Measurements from ENCODE around the gene PAX3. TPM values are rescaled to one million over a fixed set of nuclear protein-coding genes. Genes with fewer than 3 reads are reported as not detected.

PAX3 gene
- total RNA-seq, 1 donor from 2014 or later: 0.52 TPM

- Histone ChIP-seq H3K4me3 (ENCODE audit: low read length in 3 of 3) (no peak overlapping the region), H3K36me3 (ENCODE audit: control insufficient read depth in 3 of 3, insufficient read depth in 3 of 3, low read length in 3 of 3) (no peaks in the 10 kb centered on the region), H3K9ac (ENCODE audit: low read depth in 1 of 3, low read length in 3 of 3) (no peak overlapping the region), H3K27ac (ENCODE audit: low read depth, low read length) (no peak overlapping the region), H3K27me3 (ENCODE audit: control insufficient read depth in 3 of 3, insufficient read depth in 3 of 3, low read length in 3 of 3) (peaks cover 68 to 78% (median 75%) of the 10 kb centered on the region in 3 donors), H3K4me1 (ENCODE audit: control insufficient read depth in 3 of 3, insufficient read depth in 3 of 3, low read length in 3 of 3) (peaks cover 4 to 14% (median 10%) of the 10 kb centered on the region in 3 donors), H3K9me3 (ENCODE audit: control insufficient read depth in 3 of 3, low read length in 3 of 3) (no peaks in the 10 kb centered on the region)
Observed at GRCh38 chr2:222311319-222311977, 12.7 kb upstream of the PAX3 start.

- Histone ChIP-seq H3K4me1 (ENCODE audit: control insufficient read depth in 3 of 3, insufficient read depth in 3 of 3, low read length in 3 of 3) (peaks cover 7 to 20% (median 16%) of the 10 kb centered on the region in 3 donors), H3K27ac (ENCODE audit: low read depth, low read length) (no peak overlapping the region), H3K36me3 (ENCODE audit: control insufficient read depth in 3 of 3, insufficient read depth in 3 of 3, low read length in 3 of 3) (no peaks in the 10 kb centered on the region), H3K9me3 (ENCODE audit: control insufficient read depth in 3 of 3, low read length in 3 of 3) (no peaks in the 10 kb centered on the region), H3K4me3 (ENCODE audit: low read length in 3 of 3) (no peak overlapping the region), H3K9ac (ENCODE audit: low read depth in 1 of 3, low read length in 3 of 3) (no peak overlapping the region), H3K27me3 (ENCODE audit: control insufficient read depth in 3 of 3, insufficient read depth in 3 of 3, low read length in 3 of 3) (peaks cover 74 to 82% (median 75%) of the 10 kb centered on the region in 3 donors)
Observed at GRCh38 chr2:222310747-222311318, 12.0 kb upstream of the PAX3 start.

GRCh38 chr2:222309766-222310165 is 11.0 kb upstream of the PAX3 start:
- H3K27me3 ChIP-seq (ENCODE audit: control insufficient read depth in 3 of 3, insufficient read depth in 3 of 3, low read length in 3 of 3): peaks cover 81 to 88% (median 84%) of the 10 kb centered on the region in 3 donors
- H3K36me3 ChIP-seq (ENCODE audit: control insufficient read depth in 3 of 3, insufficient read depth in 3 of 3, low read length in 3 of 3): no peaks in the 10 kb centered on the region
- no peaks in the 10 kb centered on the region for H3K9me3 ChIP-seq (ENCODE audit: control insufficient read depth in 3 of 3, low read length in 3 of 3)
- no peak overlapping the region for H3K27ac ChIP-seq (ENCODE audit: low read depth, low read length)
- no peak overlapping the region for H3K4me3 ChIP-seq (ENCODE audit: low read length in 3 of 3)
- no peak overlapping the region for H3K9ac ChIP-seq (ENCODE audit: low read depth in 1 of 3, low read length in 3 of 3)
- H3K4me1 ChIP-seq (ENCODE audit: control insufficient read depth in 3 of 3, insufficient read depth in 3 of 3, low read length in 3 of 3): peaks cover 15 to 30% (median 27%) of the 10 kb centered on the region in 3 donors

- Histone ChIP-seq H3K4me3 (ENCODE audit: low read length in 3 of 3) (no peak overlapping the region), H3K27ac (ENCODE audit: low read depth, low read length) (no peak overlapping the region), H3K27me3 (ENCODE audit: control insufficient read depth in 3 of 3, insufficient read depth in 3 of 3, low read length in 3 of 3) (peaks cover 81 to 92% (median 88%) of the 10 kb centered on the region in 3 donors), H3K9ac (ENCODE audit: low read depth in 1 of 3, low read length in 3 of 3) (no peak overlapping the region), H3K36me3 (ENCODE audit: control insufficient read depth in 3 of 3, insufficient read depth in 3 of 3, low read length in 3 of 3) (no peaks in the 10 kb centered on the region), H3K9me3 (ENCODE audit: control insufficient read depth in 3 of 3, low read length in 3 of 3) (no peaks in the 10 kb centered on the region), H3K4me1 (ENCODE audit: control insufficient read depth in 3 of 3, insufficient read depth in 3 of 3, low read length in 3 of 3) (peaks cover 15 to 33% (median 31%) of the 10 kb centered on the region in 3 donors)
Observed at GRCh38 chr2:222309361-222309760, 10.6 kb upstream of the PAX3 start.

GRCh38 chr2:222307978-222308730 is 9.4 kb upstream of the PAX3 start:
- H3K4me3 ChIP-seq (ENCODE audit: low read length in 3 of 3): no peak overlapping the region
- H3K4me1 ChIP-seq (ENCODE audit: control insufficient read depth in 3 of 3, insufficient read depth in 3 of 3, low read length in 3 of 3): peaks cover 15 to 39% (median 37%) of the 10 kb centered on the region in 3 donors
- no peak overlapping the region for H3K9ac ChIP-seq (ENCODE audit: low read depth in 1 of 3, low read length in 3 of 3)
- H3K27ac ChIP-seq (ENCODE audit: low read depth, low read length): no peak overlapping the region
- no peaks in the 10 kb centered on the region for H3K9me3 ChIP-seq (ENCODE audit: control insufficient read depth in 3 of 3, low read length in 3 of 3)
- H3K27me3 ChIP-seq (ENCODE audit: control insufficient read depth in 3 of 3, insufficient read depth in 3 of 3, low read length in 3 of 3): peaks cover 88 to 100% (median 91%) of the 10 kb centered on the region in 3 donors
- H3K36me3 ChIP-seq (ENCODE audit: control insufficient read depth in 3 of 3, insufficient read depth in 3 of 3, low read length in 3 of 3): no peaks in the 10 kb centered on the region

- H3K4me1 ChIP-seq (ENCODE audit: control insufficient read depth in 3 of 3, insufficient read depth in 3 of 3, low read length in 3 of 3): peaks cover 15 to 39% (median 37%) of the 10 kb centered on the region in 3 donors
- H3K27me3 ChIP-seq (ENCODE audit: control insufficient read depth in 3 of 3, insufficient read depth in 3 of 3, low read length in 3 of 3): peaks cover 86 to 99% (median 91%) of the 10 kb centered on the region in 3 donors
- no peak overlapping the region for H3K27ac ChIP-seq (ENCODE audit: low read depth, low read length)
- H3K4me3 ChIP-seq (ENCODE audit: low read length in 3 of 3): no peak overlapping the region
- no peaks in the 10 kb centered on the region for H3K9me3 ChIP-seq (ENCODE audit: control insufficient read depth in 3 of 3, low read length in 3 of 3)
- no peaks in the 10 kb centered on the region for H3K36me3 ChIP-seq (ENCODE audit: control insufficient read depth in 3 of 3, insufficient read depth in 3 of 3, low read length in 3 of 3)
- no peak overlapping the region for H3K9ac ChIP-seq (ENCODE audit: low read depth in 1 of 3, low read length in 3 of 3)
Observed at GRCh38 chr2:222307143-222307756, 8.5 kb upstream of the PAX3 start.

- H3K4me1 ChIP-seq (ENCODE audit: control insufficient read depth in 3 of 3, insufficient read depth in 3 of 3, low read length in 3 of 3): peaks cover 15 to 42% (median 30%) of the 10 kb centered on the region in 3 donors
- no peaks in the 10 kb centered on the region for H3K9me3 ChIP-seq (ENCODE audit: control insufficient read depth in 3 of 3, low read length in 3 of 3)
- no peaks in the 10 kb centered on the region for H3K36me3 ChIP-seq (ENCODE audit: control insufficient read depth in 3 of 3, insufficient read depth in 3 of 3, low read length in 3 of 3)
- H3K27me3 ChIP-seq (ENCODE audit: control insufficient read depth in 3 of 3, insufficient read depth in 3 of 3, low read length in 3 of 3): peaks cover 86 to 99% (median 91%) of the 10 kb centered on the region in 3 donors
- peak overlapping the region; percentile 73 to 88 (median 82) for H3K9ac ChIP-seq (ENCODE audit: low read depth in 1 of 3, low read length in 3 of 3)
- peak overlapping the region; percentile 81 to 86 (median 84) for H3K4me3 ChIP-seq (ENCODE audit: low read length in 3 of 3)
- H3K27ac ChIP-seq (ENCODE audit: low read depth, low read length): no peak overlapping the region
Observed at GRCh38 chr2:222306393-222307142, 7.8 kb upstream of the PAX3 start.

- Histone ChIP-seq H3K9ac (ENCODE audit: low read depth in 1 of 3, low read length in 3 of 3) (peak overlapping the region; percentile 73 to 88 (median 82)), H3K4me3 (ENCODE audit: low read length in 3 of 3) (peak overlapping the region; percentile 81 to 86 (median 84)), H3K36me3 (ENCODE audit: control insufficient read depth in 3 of 3, insufficient read depth in 3 of 3, low read length in 3 of 3) (no peaks in the 10 kb centered on the region), H3K4me1 (ENCODE audit: control insufficient read depth in 3 of 3, insufficient read depth in 3 of 3, low read length in 3 of 3) (peaks cover 15 to 42% (median 29%) of the 10 kb centered on the region in 3 donors), H3K27ac (ENCODE audit: low read depth, low read length) (peak overlapping the region; percentile 19), H3K9me3 (ENCODE audit: control insufficient read depth in 3 of 3, low read length in 3 of 3) (no peaks in the 10 kb centered on the region), H3K27me3 (ENCODE audit: control insufficient read depth in 3 of 3, insufficient read depth in 3 of 3, low read length in 3 of 3) (peaks cover 86 to 99% (median 91%) of the 10 kb centered on the region in 3 donors)
Observed at GRCh38 chr2:222305516-222306392, 7.0 kb upstream of the PAX3 start.

Measured in skeletal muscle tissue (tissue), 4 donors.